ENCODE results near the gene WDCP.
"Not testable (repeated sequence)": the region's sequence is repeated elsewhere in the genome, so short reads cannot be mapped to it uniquely, and the experiment has no call there.

WDCP gene, protein sequence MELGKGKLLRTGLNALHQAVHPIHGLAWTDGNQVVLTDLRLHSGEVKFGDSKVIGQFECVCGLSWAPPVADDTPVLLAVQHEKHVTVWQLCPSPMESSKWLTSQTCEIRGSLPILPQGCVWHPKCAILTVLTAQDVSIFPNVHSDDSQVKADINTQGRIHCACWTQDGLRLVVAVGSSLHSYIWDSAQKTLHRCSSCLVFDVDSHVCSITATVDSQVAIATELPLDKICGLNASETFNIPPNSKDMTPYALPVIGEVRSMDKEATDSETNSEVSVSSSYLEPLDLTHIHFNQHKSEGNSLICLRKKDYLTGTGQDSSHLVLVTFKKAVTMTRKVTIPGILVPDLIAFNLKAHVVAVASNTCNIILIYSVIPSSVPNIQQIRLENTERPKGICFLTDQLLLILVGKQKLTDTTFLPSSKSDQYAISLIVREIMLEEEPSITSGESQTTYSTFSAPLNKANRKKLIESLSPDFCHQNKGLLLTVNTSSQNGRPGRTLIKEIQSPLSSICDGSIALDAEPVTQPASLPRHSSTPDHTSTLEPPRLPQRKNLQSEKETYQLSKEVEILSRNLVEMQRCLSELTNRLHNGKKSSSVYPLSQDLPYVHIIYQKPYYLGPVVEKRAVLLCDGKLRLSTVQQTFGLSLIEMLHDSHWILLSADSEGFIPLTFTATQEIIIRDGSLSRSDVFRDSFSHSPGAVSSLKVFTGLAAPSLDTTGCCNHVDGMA

GRCh38 chr2:24046930-24047702, at the start of gene WDCP:
WDCP (minus strand) TSS chr2:24047391; CDS start chr2:24039494, 7,897 bp downstream.
- peak; percentile 99 to 100 for DNase-seq

- DNase-seq = not testable (repeated sequence)
These were observed 48.0 kb upstream of the WDCP start for GRCh38 chr2:24095171-24095677.

DNA sequence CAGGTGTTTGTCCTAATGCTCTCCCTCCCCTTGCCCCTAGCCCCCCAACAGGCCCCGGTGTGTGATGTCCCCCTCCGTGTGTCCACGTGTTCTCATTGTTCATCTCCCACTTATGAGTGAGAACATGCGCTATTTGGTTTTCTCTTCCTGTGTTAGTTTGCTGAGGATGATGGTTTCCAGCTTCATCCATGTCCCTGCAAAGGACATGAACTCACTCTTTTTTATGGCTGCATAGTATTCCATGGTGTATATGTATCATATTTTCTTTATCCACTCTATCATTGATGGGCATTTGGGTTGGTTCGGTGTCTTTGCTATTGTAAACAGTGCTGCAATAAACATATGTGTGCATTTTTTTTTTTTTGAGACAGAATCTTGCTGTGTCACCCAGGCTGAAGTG, 46.1 kb upstream of the WDCP start:
- DNase-seq = not testable (repeated sequence)

- no peak for DNase-seq
These were observed 41.7 kb upstream of the WDCP start for GRCh38 chr2:24088821-24089359.

GRCh38 chr2:24087032-24087431, 39.8 kb upstream of the WDCP start:
- no peak for DNase-seq

- no peak for DNase-seq
These were observed 39.0 kb upstream of the WDCP start for GRCh38 chr2:24086241-24086640.

- no peak for DNase-seq
These were observed 38.0 kb upstream of the WDCP start for GRCh38 chr2:24085200-24085489.

DNA sequence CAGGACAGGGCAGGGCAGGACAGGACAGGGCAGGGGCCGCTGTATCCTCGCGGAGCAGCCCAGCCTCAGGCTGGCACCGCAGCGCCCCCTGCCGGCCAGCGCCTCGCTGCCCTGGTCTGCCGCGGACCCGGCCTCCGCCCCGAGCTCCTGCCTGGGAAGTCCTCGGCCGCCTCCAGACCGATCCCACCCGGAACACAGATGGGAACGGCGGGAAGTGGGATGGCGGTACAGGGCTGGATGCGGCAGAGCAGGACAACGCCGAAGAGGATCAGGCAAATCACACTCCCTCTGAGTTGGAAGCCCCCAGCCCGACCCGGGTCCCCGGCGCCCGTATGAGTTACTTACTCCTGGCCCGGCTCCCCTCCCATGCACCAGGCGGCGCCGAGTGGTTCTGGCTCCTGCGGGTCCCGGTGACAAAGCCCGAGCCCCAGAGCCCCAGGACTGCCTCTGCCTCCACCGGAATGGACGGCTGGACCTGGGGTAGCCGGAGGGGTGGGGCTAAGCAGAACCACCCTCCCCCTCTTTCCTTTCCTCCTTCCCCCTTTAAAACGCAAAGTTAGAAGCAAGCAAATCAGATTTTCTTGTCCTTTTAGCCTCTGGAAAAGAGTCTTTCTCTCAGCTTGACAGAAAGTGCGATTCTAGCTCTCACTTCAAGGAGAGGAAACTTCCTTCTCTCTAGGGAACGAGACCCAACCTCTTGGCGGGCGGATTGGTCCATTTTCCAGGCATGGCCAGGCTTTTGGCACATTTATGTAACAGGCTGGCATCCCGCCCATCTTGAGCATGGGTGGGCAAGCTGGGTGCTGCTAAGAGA, 37.4 kb upstream of the WDCP start, which contains the start of gene TP53I3:
TP53I3 (minus strand) TSS at position 449 of the 814 bp plus-strand sequence. CDS start 508 bp downstream, outside the sequence.
- peak; percentile 94 to 95 for DNase-seq

GRCh38 chr2:24083567-24084385, 36.6 kb upstream of the WDCP start:
- peak; percentile 90 to 95 for DNase-seq

GRCh38 chr2:24082787-24083566, 35.8 kb upstream of the WDCP start:
- DNase-seq = no peak

- DNase-seq = no peak
These were observed 33.5 kb upstream of the WDCP start for GRCh38 chr2:24080701-24081100.

- no peak for DNase-seq
These were observed 30.7 kb upstream of the WDCP start for GRCh38 chr2:24077879-24078278.

DNA sequence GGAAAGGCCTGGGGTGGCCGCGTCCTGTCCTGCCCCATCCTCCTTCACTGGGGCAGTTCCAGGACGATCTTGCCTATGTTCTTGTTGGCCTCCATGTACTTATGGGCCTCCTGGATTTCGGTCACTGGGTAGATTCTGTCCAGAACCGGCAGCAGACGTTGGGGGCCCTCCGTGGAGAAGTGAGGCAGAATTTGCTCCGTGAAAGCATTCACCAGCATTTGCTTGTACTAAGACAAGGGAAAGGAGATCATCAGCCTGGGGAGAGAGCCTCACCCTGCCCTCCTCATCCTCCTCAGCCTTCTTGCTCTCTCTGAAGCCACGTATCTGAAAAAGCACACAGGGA, 30.3 kb upstream of the WDCP start:
- no peak for DNase-seq

DNA sequence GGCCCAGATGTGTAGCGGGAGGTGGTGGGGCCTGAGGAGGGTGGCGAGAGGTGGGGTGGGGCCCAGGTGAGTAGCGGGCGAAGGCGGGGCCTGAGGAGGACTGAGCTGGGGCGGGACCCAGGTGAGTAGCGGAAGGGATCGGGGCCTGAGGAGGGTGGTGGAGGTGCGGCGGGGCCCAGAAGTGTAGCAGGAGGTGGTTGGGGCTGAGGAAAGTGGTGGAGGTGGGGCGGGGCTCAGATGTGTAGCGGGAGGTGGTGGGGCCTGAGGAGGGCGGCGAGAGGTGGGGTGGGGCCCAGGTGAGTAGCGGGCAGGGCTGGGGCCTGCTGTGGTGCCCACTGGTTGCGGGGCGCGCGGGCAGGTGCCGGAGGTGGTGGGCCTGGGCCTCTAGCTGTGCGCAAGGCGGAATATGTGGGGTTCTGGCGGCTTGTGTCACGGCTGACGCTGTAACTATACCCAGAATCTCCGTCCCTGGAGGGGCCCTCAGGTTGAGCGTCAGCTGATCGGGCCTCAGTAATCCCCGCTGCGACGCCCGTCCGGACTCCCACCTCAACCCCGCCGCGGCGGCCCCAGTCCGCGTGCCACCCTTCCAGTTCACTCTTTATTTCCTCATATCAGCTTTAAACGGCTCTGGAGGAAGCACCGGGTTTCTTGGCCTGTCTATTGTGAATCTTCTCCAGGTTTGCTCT, 29.8 kb upstream of the WDCP start:
- no peak for DNase-seq

DNA sequence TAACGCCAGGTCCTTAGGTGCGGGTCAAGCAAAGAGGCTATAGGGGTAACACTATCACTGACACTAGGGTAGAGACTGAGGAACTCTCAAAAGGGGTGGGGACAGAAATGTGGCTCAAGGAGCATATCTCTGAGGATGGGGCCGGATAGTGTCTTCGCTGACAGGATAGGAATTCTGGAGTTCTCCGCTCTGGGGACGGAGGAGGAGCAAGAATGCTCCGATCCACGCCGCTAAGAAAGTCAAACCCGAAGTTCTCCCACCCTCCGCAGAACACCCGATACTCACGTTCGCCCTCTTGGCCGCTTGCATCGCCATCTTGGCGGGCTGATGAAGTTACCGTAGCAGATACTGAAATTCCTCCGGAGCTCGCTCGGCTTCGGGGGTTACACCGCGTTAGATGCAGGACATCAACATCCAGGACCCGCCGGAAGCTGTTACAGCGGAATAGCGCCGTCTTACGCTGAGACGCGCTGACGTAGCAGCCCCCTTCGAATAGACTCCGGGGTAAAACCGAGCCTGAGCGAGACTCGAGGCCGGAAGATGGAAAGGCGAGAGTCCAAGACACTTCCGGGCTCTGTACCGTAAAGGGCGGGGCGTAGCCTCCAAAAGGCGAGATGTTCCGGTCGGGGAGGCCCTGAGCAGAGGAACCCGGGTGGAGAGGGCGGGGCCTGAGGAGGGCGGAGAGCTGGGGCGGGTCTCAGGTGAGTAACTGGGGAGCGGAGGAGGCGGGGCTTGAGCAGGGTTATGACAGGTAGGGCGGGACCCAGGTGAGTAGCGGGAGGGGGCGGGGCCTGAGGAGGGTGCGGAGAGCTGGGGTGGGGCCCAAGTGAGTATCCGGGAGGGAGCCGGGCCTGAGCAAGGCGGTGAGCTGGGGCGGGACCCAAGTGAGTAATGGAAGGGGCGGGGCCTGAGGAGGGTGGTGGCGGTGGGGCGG, 29.0 kb upstream of the WDCP start, which contains the start of gene SF3B6:
SF3B6 (minus strand) TSS at position 412 of the 934 bp plus-strand sequence; CDS start at position 315, 97 bp downstream.
- DNase-seq = peak; percentile 99 to 100

DNA sequence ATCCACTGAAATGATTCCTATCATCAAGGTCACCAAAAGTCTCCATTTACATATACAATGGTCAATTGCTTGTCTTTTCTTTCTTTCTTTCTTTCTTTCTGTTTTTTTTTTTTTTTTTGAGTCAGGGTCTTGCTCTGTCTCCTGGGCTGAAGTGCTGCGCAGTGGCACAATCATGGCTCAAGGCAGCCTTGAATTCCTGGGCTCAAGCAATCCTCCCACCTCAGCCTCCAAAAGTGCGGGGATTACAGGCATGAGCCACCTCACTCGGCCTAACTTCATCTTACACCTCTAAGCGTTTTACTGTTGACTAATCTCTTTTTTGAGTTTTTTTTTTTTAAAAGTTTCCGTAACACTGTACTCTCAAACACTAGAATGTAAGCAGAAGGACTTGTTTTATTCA, 28.1 kb upstream of the WDCP start:
- DNase-seq = no peak

DNA sequence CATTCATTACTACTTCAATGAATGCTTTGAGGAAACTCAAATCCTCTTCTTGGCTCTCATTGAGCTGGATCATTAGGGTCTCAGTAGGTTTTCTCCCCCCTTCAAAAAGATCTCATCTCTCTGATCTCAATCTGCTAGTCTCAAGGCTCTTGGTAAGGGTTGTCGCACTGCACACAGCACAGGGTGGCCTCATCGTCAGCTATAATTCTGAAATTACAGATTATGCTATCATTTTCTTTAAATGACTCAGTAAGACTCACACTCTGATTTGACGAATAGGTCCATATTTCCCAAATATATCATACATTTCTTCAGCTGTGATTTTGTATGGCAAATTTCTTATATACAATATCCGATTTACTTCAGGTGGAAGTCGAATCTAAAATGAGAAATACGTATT, 26.6 kb upstream of the WDCP start:
- DNase-seq = no peak

DNA sequence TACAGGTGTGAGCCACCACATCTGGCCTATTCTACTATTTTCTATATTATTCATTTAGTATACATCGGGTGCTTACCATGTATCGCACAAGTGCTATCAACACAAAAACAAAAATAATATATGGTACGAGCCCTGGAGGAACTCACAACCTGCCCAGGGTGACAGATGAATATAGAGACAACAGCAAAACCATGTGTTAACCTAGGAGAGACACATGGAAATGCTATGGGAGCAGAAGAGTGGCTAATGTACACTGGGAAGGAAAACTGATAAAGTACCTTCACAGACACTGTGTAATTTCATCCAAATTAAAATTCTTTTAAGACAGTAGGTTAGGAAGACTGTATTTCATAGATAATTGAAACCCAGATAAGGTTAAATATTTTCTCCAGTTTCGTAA, 25.1 kb upstream of the WDCP start:
- DNase-seq = no peak

GRCh38 chr2:24065341-24065740, 18.1 kb upstream of the WDCP start:
- no peak for DNase-seq

Data from SW 1271 (cell line).